Measurements from ENCODE around the gene MARVELD2. TPM values are rescaled to one million over a fixed set of nuclear protein-coding genes. Genes with fewer than 3 reads are reported as not detected.
A peak's percentile ranks its signal among the peaks of the same experiment; 100 is the strongest.

MARVELD2 gene
- total and polyA plus RNA-seq, 2 of the 13 experiments (the other 11 are each of a cell fraction or from before 2014, with no cell fraction given) = 11.1 to 15.4 TPM

- TF ChIP-seq ZNF687 (CRISPR knock-in tag; IDR thresholded peaks at IDR 0.05) = peak; percentile 93
- TF ChIP-seq STAG1 (CRISPR knock-in tag; IDR thresholded peaks at IDR 0.05) = no peak
- TF ChIP-seq ZNF121 (CRISPR knock-in tag; IDR thresholded peaks at IDR 0.05) = no peak
- TF ChIP-seq BHLHE40 (IDR thresholded peaks at IDR 0.05; ENCODE audit: low read length) = 0 out of 2 replicates have a peak, but pooled peaks have one; percentile 9
- peak; percentile 56; the same call in 1 of the 2 replicates for TF ChIP-seq ZNF569 (CRISPR knock-in tag; IDR thresholded peaks at IDR 0.05; ENCODE audit: borderline replicate concordance)
- TF ChIP-seq RFX1 (IDR thresholded peaks at IDR 0.05) = no peak
- TF ChIP-seq, protein P1, sequence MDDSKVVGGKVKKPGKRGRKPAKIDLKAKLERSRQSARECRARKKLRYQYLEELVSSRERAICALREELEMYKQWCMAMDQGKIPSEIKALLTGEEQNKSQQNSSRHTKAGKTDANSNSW (CRISPR knock-in tag; IDR thresholded peaks at IDR 0.05; ENCODE audit: borderline replicate concordance) = no peak
- no peak for TF ChIP-seq RORA (CRISPR knock-in tag; IDR thresholded peaks at IDR 0.05)
- TF ChIP-seq POLR2G (IDR thresholded peaks at IDR 0.05; ENCODE audit: low read depth, low read length) = peak; percentile 30; the same call in 1 of the 2 replicates
- no peak for TF ChIP-seq ZEB1 (IDR thresholded peaks at IDR 0.05; ENCODE audit: insufficient replicate concordance, low read depth)
- no peak for TF ChIP-seq CHD4 (IDR thresholded peaks at IDR 0.05; ENCODE audit: borderline replicate concordance, low read length)
- TF ChIP-seq KLF12 (CRISPR knock-in tag; IDR thresholded peaks at IDR 0.05; ENCODE audit: borderline replicate concordance) = no peak; the same call in 1 of the 2 replicates
- TF ChIP-seq, protein P2, sequence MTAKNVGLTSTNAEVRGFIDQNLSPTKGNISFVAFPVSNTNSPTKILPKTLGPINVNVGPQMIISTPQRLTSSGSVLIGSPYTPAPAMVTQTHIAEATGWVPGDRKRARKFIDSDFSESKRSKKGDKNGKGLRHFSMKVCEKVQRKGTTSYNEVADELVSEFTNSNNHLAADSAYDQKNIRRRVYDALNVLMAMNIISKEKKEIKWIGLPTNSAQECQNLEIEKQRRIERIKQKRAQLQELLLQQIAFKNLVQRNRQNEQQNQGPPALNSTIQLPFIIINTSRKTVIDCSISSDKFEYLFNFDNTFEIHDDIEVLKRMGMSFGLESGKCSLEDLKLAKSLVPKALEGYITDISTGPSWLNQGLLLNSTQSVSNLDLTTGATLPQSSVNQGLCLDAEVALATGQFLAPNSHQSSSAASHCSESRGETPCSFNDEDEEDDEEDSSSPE (CRISPR knock-in tag; IDR thresholded peaks at IDR 0.05) = peak; percentile 53; the same call in 1 of the 2 replicates
- no peak for TF ChIP-seq NFKBIZ (CRISPR knock-in tag; IDR thresholded peaks at IDR 0.05)
- TF ChIP-seq RBAK (CRISPR knock-in tag; IDR thresholded peaks at IDR 0.05) = no peak
- TF ChIP-seq RBM39 (IDR thresholded peaks at IDR 0.05; ENCODE audit: low read depth, low read length, poor library complexity, severe bottlenecking) = peak; percentile 20
- no peak for TF ChIP-seq HOMEZ (CRISPR knock-in tag; IDR thresholded peaks at IDR 0.05; ENCODE audit: low read depth)
- no peak for TF ChIP-seq THAP9 (CRISPR knock-in tag; IDR thresholded peaks at IDR 0.05; ENCODE audit: borderline replicate concordance)
- TF ChIP-seq ZNF709 (CRISPR knock-in tag; IDR thresholded peaks at IDR 0.05) = no peak
These were observed 78.6 kb downstream of the MARVELD2 start (continued) for GRCh38 chr5:69493396-69494133.

Data from HepG2 (cell line).